CD14-positive monocyte (primary cell): ENCODE data around the gene CDKAL1. TPM values are rescaled to one million over a fixed set of nuclear protein-coding genes. Genes with fewer than 3 reads are reported as not detected.

Source experiments
- DNase-seq, 3 donors: peaks; one replicate each; pipeline ENCODE4 v3.0.0-alpha.2; 2011 to 2022
- H2AFZ ChIP-seq: 2 replicates; pipeline ENCODE4 v1.6.0; 2012; ENCODE audit warnings: mild to moderate bottlenecking, low read depth, low read length, inconsistent platforms; ENCODE audit not compliant: insufficient read depth, poor library complexity, severe bottlenecking
- H3K27ac ChIP-seq, 2 donors: 1 replicate in 1 of 2; 2 replicates in 1 of 2; pipeline ENCODE4 v1.5.1; 2012 to 2013; ENCODE audit warnings: low read length in 2 of 2, control low read depth in 1 of 2, inconsistent platforms in 1 of 2, low read depth in 1 of 2, mild to moderate bottlenecking in 1 of 2
- H3K27me3 ChIP-seq, 2 donors: one replicate each; pipeline versions ENCODE4 v1.6.0 to v1.6.1; 2011 to 2013; ENCODE audit warnings: low read length in 2 of 2; ENCODE audit not compliant: control insufficient read depth in 2 of 2, insufficient read depth in 2 of 2
- H3K36me3 ChIP-seq, 2 donors: replicated peaks in 1 of 2; 1 replicate in 1 of 2; 2 replicates in 1 of 2; pipeline versions ENCODE4 v1.5.1 to v1.6.1; 2012 to 2013; ENCODE audit warnings: low read length in 2 of 2, control low read depth in 1 of 2, inconsistent platforms in 1 of 2, mild to moderate bottlenecking in 1 of 2; ENCODE audit not compliant: insufficient read depth in 2 of 2, control insufficient read depth in 1 of 2
- H3K4me1 ChIP-seq, 2 donors: 1 replicate in 1 of 2; 2 replicates in 1 of 2; pipeline versions ENCODE4 v1.5.1 to v1.6.1; 2012 to 2013; ENCODE audit warnings: low read length in 2 of 2, control low read depth in 1 of 2, inconsistent platforms in 1 of 2, mild to moderate bottlenecking in 1 of 2, moderate library complexity in 1 of 2; ENCODE audit not compliant: insufficient read depth in 2 of 2, control insufficient read depth in 1 of 2
- H3K4me2 ChIP-seq: replicated peaks from 2 replicates; pipeline ENCODE3; 2012; ENCODE audit warnings: low read length, moderate library complexity, mild to moderate bottlenecking; ENCODE audit not compliant: poor library complexity, severe bottlenecking; ENCODE audit errors: extremely low read depth
- H3K4me3 ChIP-seq, 3 experiments: fragments of 200-600 bp in 1 of 3; sonication (generic) in 1 of 3; replicated peaks in 1 of 3; 1 replicate in 2 of 3; 2 replicates in 1 of 3; pipeline ENCODE4 v1.5.1; 2011 to 2013; ENCODE audit warnings: low read length in 3 of 3, mild to moderate bottlenecking in 3 of 3, control low read depth in 2 of 3, low read depth in 2 of 3, inconsistent platforms in 1 of 3, moderate library complexity in 1 of 3
- H3K79me2 ChIP-seq: 2 replicates; pipeline ENCODE4 v1.6.0; 2012; ENCODE audit warnings: mild to moderate bottlenecking, control low read depth, inconsistent platforms, low read length, moderate library complexity; ENCODE audit not compliant: insufficient read depth
- H3K9ac ChIP-seq: 2 replicates; pipeline ENCODE4 v1.6.0; 2017; ENCODE audit warnings: low read length, mild to moderate bottlenecking; ENCODE audit not compliant: insufficient read depth, poor library complexity, severe bottlenecking
- H3K9me3 ChIP-seq, 2 donors: replicated peaks in 1 of 2; 1 replicate in 1 of 2; 2 replicates in 1 of 2; pipeline versions ENCODE4 v1.5.1 to v1.6.1; 2012 to 2013; ENCODE audit warnings: low read length in 2 of 2, control low read depth in 1 of 2; ENCODE audit not compliant: control insufficient read depth in 1 of 2, insufficient read depth in 1 of 2
- H4K20me1 ChIP-seq: 2 replicates; pipeline ENCODE4 v1.6.0; 2012; ENCODE audit warnings: mild to moderate bottlenecking, low read length, control low read depth, moderate library complexity; ENCODE audit not compliant: insufficient read depth
- H3K27ac Mint-ChIP-seq, 7 donors: one replicate each; pipeline ENCODE4 v1.8.0; 2020; ENCODE audit warnings: mild to moderate bottlenecking in 7 of 7, mixed read lengths in 7 of 7, moderate library complexity in 6 of 7, inconsistent platforms in 2 of 7
- H3K27me3 Mint-ChIP-seq, 3 donors: one replicate each; pipeline ENCODE4 v1.8.0; 2021 to 2022; ENCODE audit warnings: low read depth in 3 of 3, mild to moderate bottlenecking in 3 of 3, mixed read lengths in 3 of 3, moderate library complexity in 3 of 3, inconsistent platforms in 1 of 3
- H3K36me3 Mint-ChIP-seq, 2 donors: one replicate each; pipeline ENCODE4 v1.8.0; 2020; ENCODE audit warnings: mixed read lengths in 2 of 2, inconsistent platforms in 1 of 2, mild to moderate bottlenecking in 1 of 2
- H3K4me1 Mint-ChIP-seq: one replicate; pipeline ENCODE4 v1.8.0; 2020; ENCODE audit warnings: mild to moderate bottlenecking, mixed read lengths
- H3K4me3 Mint-ChIP-seq, 2 donors: one replicate each; pipeline ENCODE4 v1.8.0; 2020; ENCODE audit warnings: mild to moderate bottlenecking in 2 of 2, mixed read lengths in 2 of 2, moderate library complexity in 1 of 2
- H3K9me3 Mint-ChIP-seq, 7 donors: one replicate each; pipeline ENCODE4 v1.8.0; 2020 to 2022; ENCODE audit warnings: mixed read lengths in 7 of 7, mild to moderate bottlenecking in 6 of 7, moderate library complexity in 6 of 7, inconsistent platforms in 2 of 7
- CTCF ChIP-seq: fragments of 200-600 bp; IDR thresholded peaks from one replicate; pipeline ENCODE4 v1.8.0; 2022; ENCODE audit warnings: antibody characterized with exemption, mild to moderate bottlenecking
- WGBS: methylation state at CpG from one replicate; pipeline ENCODE4 v1.1.5; 2013; ENCODE audit warnings: missing lambda C conversion rate; ENCODE audit not compliant: insufficient coverage; 5-methylcytosine and 5-hydroxymethylcytosine counted together
- intact Hi-C, 2 donors: fragments of 100-400 bp; cut with micrococcal nuclease; formaldehyde crosslinking; loops; one replicate each; pipeline versions ENCODE4 v1.15.0 to v1.15.1; 2023
- polyA plus RNA-seq, 3 donors: library from polyadenylated mRNA; depleted of rRNA in 1 of 3; unstranded in 2 of 3; stranded (reverse) in 1 of 3; fragments of 300-500 nt in 2 of 3; fragments of >200 nt in 1 of 3; fragmentation: Illumina TruSeq in 2 of 3; gene quantifications; 1 replicate in 2 of 3; 2 replicates in 1 of 3; pipeline ENCODE4 v1.2.3, GENCODE V29; 2012 to 2021

The CDKAL1 gene
- polyA plus RNA-seq, 3 donors = 3.2 to 12.4 (median 8.3) TPM

GRCh38 chr6:21180155-21180554 lies 645.9 kb downstream of the CDKAL1 start:
- Mint-ChIP-seq H3K36me3 (peaks cover 3 to 4% of the 10 kb centered on the region in 2 donors), H3K4me3 (no peak overlapping the region)
- no peaks in the 10 kb centered on the region for H4K20me1 ChIP-seq

GRCh38 chr6:21180800-21181337 lies 646.6 kb downstream of the CDKAL1 start:
- H3K27me3 Mint-ChIP-seq = peaks cover 0 to 2% (median 0%) of the 10 kb centered on the region in 3 donors
- no peak overlapping the region for H2AFZ ChIP-seq
- DNase-seq = no peak
- H4K20me1 ChIP-seq = no peaks in the 10 kb centered on the region
- H3K27ac ChIP-seq = no peak overlapping the region
- H3K4me1 ChIP-seq = no peaks in the 10 kb centered on the region
- intact Hi-C loops = no loop called here
- H3K4me1 Mint-ChIP-seq = no peaks in the 10 kb centered on the region
- H3K4me3 Mint-ChIP-seq = no peak overlapping the region
- TF ChIP-seq CTCF = no peak
- H3K79me2 ChIP-seq = no peaks in the 10 kb centered on the region
- peaks cover 2 to 9% (median 5%) of the 10 kb centered on the region in 7 donors for H3K9me3 Mint-ChIP-seq
- H3K4me2 ChIP-seq = no peak overlapping the region
- no peak overlapping the region for H3K27ac Mint-ChIP-seq
- H3K9ac ChIP-seq = no peak overlapping the region
- WGBS = 100% methylated on average over 1 of the region's 4 CpGs
- peaks cover 3 to 4% of the 10 kb centered on the region in 2 donors for H3K36me3 Mint-ChIP-seq
- peaks cover 0 to 8% of the 10 kb centered on the region in 2 donors for H3K9me3 ChIP-seq
- no peak overlapping the region for H3K4me3 ChIP-seq
- no peaks in the 10 kb centered on the region for H3K27me3 ChIP-seq
- no peaks in the 10 kb centered on the region for H3K36me3 ChIP-seq

More at GRCh38 chr6:21180155-21180554, 645.9 kb downstream of the CDKAL1 start:
- no peak for DNase-seq
- intact Hi-C loops = no loop called here
- no CpG with 5 or more reads among the region's 1 CpG for WGBS
- H3K79me2 ChIP-seq = no peaks in the 10 kb centered on the region
- peaks cover 0 to 8% of the 10 kb centered on the region in 2 donors for H3K9me3 ChIP-seq
- Mint-ChIP-seq H3K4me1 (no peaks in the 10 kb centered on the region), H3K9me3 (peaks cover 2 to 9% (median 5%) of the 10 kb centered on the region in 7 donors), H3K27ac (no peak overlapping the region), H3K27me3 (peaks cover 0 to 2% (median 0%) of the 10 kb centered on the region in 3 donors)
- no peak overlapping the region for H3K9ac ChIP-seq
- no peak overlapping the region for H3K4me3 ChIP-seq
- no peak overlapping the region for H3K27ac ChIP-seq
- no peaks in the 10 kb centered on the region for H3K4me1 ChIP-seq
- H2AFZ ChIP-seq = no peak overlapping the region
- no peak for TF ChIP-seq CTCF
- H3K4me2 ChIP-seq = no peak overlapping the region
- no peaks in the 10 kb centered on the region for H3K36me3 ChIP-seq
- H3K27me3 ChIP-seq = no peaks in the 10 kb centered on the region
